Upper lobe of left lung (tissue), 6 donors: ENCODE data around the gene THAP12. TPM values are rescaled to one million over a fixed set of nuclear protein-coding genes. Genes with fewer than 3 reads are reported as not detected.

Experiments used
- ATAC-seq, 2 donors: fragments of 200-7000 bp; cut with Tn5 transposase; one replicate each; pipeline ENCODE4 v1.9.1; 2022; ENCODE audit warnings: mild to moderate bottlenecking in 2 of 2, moderate library complexity in 2 of 2; ENCODE audit not compliant: low FRiP score in 2 of 2
- DNase-seq, 2 donors: peaks; one replicate each; pipeline ENCODE4 v3.0.0-alpha.2; 2019 to 2020
- H3K27ac ChIP-seq, 4 donors: fragments of 200-600 bp; sonication (generic); one replicate each; pipeline ENCODE4 v1.5.1; 2016 to 2019
- H3K27me3 ChIP-seq, 4 donors: fragments of 200-600 bp; sonication (generic); one replicate each; pipeline ENCODE4 v1.5.1; 2017 to 2019
- H3K36me3 ChIP-seq, 4 donors: fragments of 200-600 bp; sonication (generic); one replicate each; pipeline ENCODE4 v1.5.1; 2016 to 2019
- H3K4me1 ChIP-seq, 4 donors: fragments of 200-600 bp; sonication (generic); one replicate each; pipeline ENCODE4 v1.5.1; 2018 to 2019
- H3K4me3 ChIP-seq, 4 donors: fragments of 200-600 bp; sonication (generic); one replicate each; pipeline ENCODE4 v1.5.1; 2017 to 2019; ENCODE audit warnings: mild to moderate bottlenecking in 2 of 4, moderate library complexity in 1 of 4
- H3K9me3 ChIP-seq, 4 donors: fragments of 200-600 bp; sonication (generic); one replicate each; pipeline ENCODE4 v1.5.1; 2018 to 2019
- CTCF ChIP-seq, 6 experiments: fragments of 450-650 bp in 4 of 6; fragments of 200-600 bp in 2 of 6; sonication (generic) in 2 of 6; IDR thresholded peaks; one replicate each; pipeline ENCODE4 v1.5.1; 2016 to 2019; ENCODE audit warnings: antibody characterized with exemption in 6 of 6
- EP300 ChIP-seq, 4 donors: sonication (generic); formaldehyde crosslinking; IDR thresholded peaks; one replicate each; pipeline ENCODE4 v1.5.1; 2017; ENCODE audit warnings: antibody characterized with exemption in 4 of 4, control low read depth in 2 of 4
- POLR2A ChIP-seq, 4 donors: fragments of 450-650 bp; IDR thresholded peaks; one replicate each; pipeline ENCODE4 v1.5.1; 2016 to 2017; ENCODE audit warnings: antibody characterized with exemption in 4 of 4, mild to moderate bottlenecking in 2 of 4
- POLR2AphosphoS5 ChIP-seq, 2 donors: sonication (generic); formaldehyde crosslinking; IDR thresholded peaks; one replicate each; pipeline ENCODE4 v1.5.1; 2017; ENCODE audit warnings: antibody characterized with exemption in 2 of 2
- WGBS, 2 donors: methylation state at CpG; one replicate each; pipeline ENCODE4 v1.1.5; 2017 to 2018; 5-methylcytosine and 5-hydroxymethylcytosine counted together
- total RNA-seq, 6 donors: library from RNA; depleted of rRNA in 4 of 6; stranded (reverse); fragments of >200 nt in 4 of 6; gene quantifications; one replicate each; pipeline versions ENCODE4 v1.1.0 to v1.2.1, GENCODE V29; 2016 to 2021
- donor health status: DM: no; HTN: no; CAD: no; lungs with moderate emphysema.
- donor health status: DM: no; HTN: yes; CAD: no; lungs with severe emphysema.

Gene THAP12
- total RNA-seq, 6 donors from 2014 or later = 9.1 to 35.8 (median 34.2) TPM

- Histone ChIP-seq H3K9me3 (no peaks in the 10 kb centered on the region), H3K4me3 (peak overlapping the region; percentile 74 to 91 (median 83)), H3K27me3 (no peaks in the 10 kb centered on the region), H3K27ac (peak overlapping the region; percentile 84 to 93 (median 88)), H3K36me3 (no peaks in the 10 kb centered on the region), H3K4me1 (peaks cover 33 to 39% (median 36%) of the 10 kb centered on the region in 4 donors)
- TF ChIP-seq POLR2A (IDR thresholded peaks at IDR 0.05) = peak in 1 of 4 donors; percentile 30
- no peak for TF ChIP-seq POLR2AphosphoS5 (IDR thresholded peaks at IDR 0.05)
- ATAC-seq (peak in 1 of 2 donors; percentile 35), DNase-seq (peak; percentile 23 to 91)
- WGBS, 2 donors = 1% methylated on average over 25 of the region's 85 CpGs
These were observed 564 bp downstream of the THAP12 start for GRCh38 chr11:76380159-76380976.

GRCh38 chr11:76379807-76380158, 1.1 kb downstream of the THAP12 start:
- Histone ChIP-seq H3K27me3 (no peaks in the 10 kb centered on the region), H3K4me1 (peaks cover 33 to 42% (median 37%) of the 10 kb centered on the region in 4 donors), H3K27ac (peak overlapping the region in 2 of 4 donors; percentile 90 to 93), H3K4me3 (peak overlapping the region; percentile 74 to 91 (median 83)), H3K9me3 (no peaks in the 10 kb centered on the region), H3K36me3 (no peaks in the 10 kb centered on the region)
- no peak for DNase-seq
- no peak for TF ChIP-seq CTCF (IDR thresholded peaks at IDR 0.05)
- no peak for TF ChIP-seq POLR2AphosphoS5 (IDR thresholded peaks at IDR 0.05)
- no peak for TF ChIP-seq POLR2A (IDR thresholded peaks at IDR 0.05)
- no peak for TF ChIP-seq EP300 (IDR thresholded peaks at IDR 0.05)
- 32 to 33% methylated on average over 6 of the region's 6 CpGs for whole genome bisulfite sequencing, 2 donors
- ATAC-seq = no peak

GRCh38 chr11:76376746-76377558, 4.0 kb downstream of the THAP12 start:
- Histone ChIP-seq H3K36me3 (no peaks in the 10 kb centered on the region), H3K27me3 (no peaks in the 10 kb centered on the region), H3K9me3 (no peaks in the 10 kb centered on the region), H3K4me3 (no peak overlapping the region), H3K4me1 (peaks cover 27 to 42% (median 32%) of the 10 kb centered on the region in 4 donors), H3K27ac (no peak overlapping the region)
- 84 to 86% methylated on average over 7 of the region's 7 CpGs for WGBS, 2 donors
- DNase-seq (no peak), ATAC-seq (no peak)
- TF ChIP-seq EP300 (IDR thresholded peaks at IDR 0.05) (no peak), POLR2A (IDR thresholded peaks at IDR 0.05) (no peak), CTCF (IDR thresholded peaks at IDR 0.05) (no peak), POLR2AphosphoS5 (IDR thresholded peaks at IDR 0.05) (no peak)

GRCh38 chr11:76371170-76371569, 9.8 kb downstream of the THAP12 start:
- peak in 1 of 2 donors; percentile 29 for ATAC-seq
- no peaks in the 10 kb centered on the region for H3K27me3 ChIP-seq
- TF ChIP-seq CTCF (IDR thresholded peaks at IDR 0.05) = no peak
- H3K4me1 ChIP-seq = peaks cover 18 to 41% (median 21%) of the 10 kb centered on the region in 4 donors
- H3K4me3 ChIP-seq = no peak overlapping the region
- WGBS, 2 donors = 29 to 33% methylated on average over 3 of the region's 3 CpGs
- no peaks in the 10 kb centered on the region for H3K36me3 ChIP-seq
- no peak for DNase-seq
- no peaks in the 10 kb centered on the region for H3K9me3 ChIP-seq
- no peak overlapping the region for H3K27ac ChIP-seq

GRCh38 chr11:76369406-76369805, 11.5 kb downstream of the THAP12 start:
- Histone ChIP-seq H3K4me1 (peaks cover 11 to 34% (median 14%) of the 10 kb centered on the region in 4 donors), H3K9me3 (no peaks in the 10 kb centered on the region), H3K27me3 (no peaks in the 10 kb centered on the region), H3K4me3 (no peak overlapping the region), H3K27ac (no peak overlapping the region), H3K36me3 (peaks cover 0 to 6% (median 0%) of the 10 kb centered on the region in 4 donors)
- ATAC-seq (no peak), DNase-seq (no peak)
- 76 to 89% methylated on average over 6 of the region's 6 CpGs for WGBS, 2 donors
- TF ChIP-seq POLR2AphosphoS5 (IDR thresholded peaks at IDR 0.05) (no peak), EP300 (IDR thresholded peaks at IDR 0.05) (no peak), CTCF (IDR thresholded peaks at IDR 0.05) (no peak), POLR2A (IDR thresholded peaks at IDR 0.05) (no peak)
